ENCODE measurements around the gene IL1RAPL1.

Gene IL1RAPL1

DNA sequence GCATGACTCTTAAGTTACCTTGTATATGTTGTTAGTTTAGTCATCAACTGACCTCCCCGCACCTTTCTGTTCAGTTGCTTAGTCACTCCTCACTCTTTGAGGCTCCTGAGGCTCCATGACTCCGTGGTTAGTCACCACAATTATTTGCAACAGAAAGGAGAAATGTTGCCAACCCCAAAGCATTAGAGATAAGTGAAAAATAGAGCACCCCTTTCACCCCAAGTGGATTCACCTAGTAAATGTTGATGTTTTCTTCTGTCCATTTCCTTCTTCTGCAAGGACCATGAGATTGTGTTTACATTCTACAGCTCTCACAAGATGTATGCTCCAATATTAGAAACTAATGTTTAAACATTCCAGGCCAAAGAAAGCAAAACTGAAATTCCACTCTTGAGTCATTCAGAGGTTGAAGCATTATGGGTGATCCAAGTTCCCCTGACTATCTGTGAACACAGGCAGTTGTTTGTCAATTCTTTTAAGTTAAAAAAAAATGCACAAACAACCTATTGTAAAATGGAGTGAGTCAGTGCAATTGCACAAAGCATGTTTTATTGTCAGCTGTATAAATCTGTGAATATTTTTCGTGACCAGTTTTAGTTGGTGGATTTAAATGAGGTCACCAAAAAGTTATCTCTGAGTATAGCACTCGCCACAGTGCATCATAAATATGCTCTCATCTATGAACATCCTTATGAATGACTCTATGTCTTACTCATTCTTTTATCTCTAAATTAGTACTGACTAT lies 1075.7 kb downstream of the IL1RAPL1 start:
- no peak for DNase-seq

- no peak for DNase-seq
Observed at GRCh38 chrX:29665532-29665931, 1078.3 kb downstream of the IL1RAPL1 start.

DNA sequence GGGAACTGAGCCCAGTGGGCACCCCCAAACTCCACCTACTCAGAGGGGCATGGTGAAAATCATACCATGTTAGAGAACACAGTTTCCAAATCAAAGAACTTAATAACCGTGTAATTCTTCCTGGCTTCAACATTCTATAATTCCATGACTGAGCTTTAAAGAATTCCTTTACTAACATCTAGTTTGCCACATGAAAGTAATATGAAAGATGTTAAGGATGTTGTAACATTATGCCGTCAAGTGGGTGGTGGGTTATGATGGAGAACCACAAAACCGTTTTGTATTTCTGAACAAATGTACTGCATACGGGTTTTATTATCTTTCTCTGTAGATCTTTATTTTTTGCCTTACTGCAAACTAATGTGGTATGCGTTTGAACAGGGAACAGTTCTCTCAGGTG lies 1079.1 kb downstream of the IL1RAPL1 start:
- no peak for DNase-seq

GRCh38 chrX:29671421-29671820 lies 1084.2 kb downstream of the IL1RAPL1 start:
- DNase-seq: no peak

DNA sequence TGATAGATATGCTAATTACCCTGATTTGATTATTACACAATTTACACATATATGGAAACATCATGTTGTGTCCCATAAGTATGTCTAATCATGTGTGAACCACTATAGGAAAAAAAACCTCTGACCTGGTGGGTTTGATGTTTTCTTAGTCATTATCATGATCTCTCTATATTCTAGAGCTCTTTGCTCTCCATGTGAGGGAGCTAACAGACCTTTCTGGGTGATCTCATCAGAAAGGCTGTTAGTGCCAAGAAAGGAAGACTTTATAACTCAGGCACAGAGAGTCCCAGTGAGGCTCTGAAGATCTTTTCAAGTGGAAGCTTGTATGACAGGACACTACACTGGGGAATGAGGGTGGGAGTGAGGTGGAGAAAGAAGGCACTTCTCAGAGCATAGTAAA lies 1100.4 kb downstream of the IL1RAPL1 start:
- DNase-seq: no peak

DNA sequence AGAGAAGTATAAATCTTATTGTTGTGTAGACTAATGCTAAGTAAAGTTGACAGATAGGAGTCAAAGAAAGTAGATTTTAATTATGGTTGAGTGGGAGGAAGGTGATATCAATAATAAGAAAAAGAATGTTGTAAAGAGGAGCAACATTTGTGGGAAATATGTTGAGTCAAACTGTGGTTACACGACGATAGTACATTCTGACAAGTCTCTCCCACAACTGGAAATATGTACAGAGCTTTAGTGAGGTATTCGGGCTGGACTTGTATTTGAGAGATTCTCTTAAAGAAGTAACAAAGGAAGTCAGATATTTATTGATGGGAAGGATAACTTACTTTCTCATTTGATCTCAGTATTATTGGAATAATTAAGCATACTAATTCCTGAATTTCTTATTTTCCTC lies 1102.8 kb downstream of the IL1RAPL1 start:
- DNase-seq: no peak

DNA sequence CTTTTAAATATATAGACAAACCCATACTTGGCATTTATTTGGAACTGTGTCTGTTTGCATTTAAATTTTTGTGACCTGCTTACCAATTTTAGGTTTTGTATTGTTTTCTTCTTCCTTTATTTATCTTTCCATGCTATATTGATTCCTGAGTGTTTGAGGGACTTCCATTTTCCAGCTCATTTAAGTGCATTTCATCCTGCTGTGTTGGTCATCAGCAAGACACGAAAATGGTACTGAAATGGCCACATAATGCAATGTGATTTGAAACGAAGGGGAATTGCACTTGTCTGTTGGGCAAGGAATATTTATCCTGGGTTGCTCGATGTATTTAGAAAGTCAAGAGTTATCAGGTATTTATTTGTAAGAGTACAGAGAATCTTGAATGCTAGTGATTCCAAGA lies 1103.8 kb downstream of the IL1RAPL1 start:
- no peak for DNase-seq

GRCh38 chrX:29693912-29694311 lies 1106.7 kb downstream of the IL1RAPL1 start:
- DNase-seq: no peak

- DNase-seq: no peak
Observed at GRCh38 chrX:29699239-29699638, 1112.0 kb downstream of the IL1RAPL1 start.

DNA sequence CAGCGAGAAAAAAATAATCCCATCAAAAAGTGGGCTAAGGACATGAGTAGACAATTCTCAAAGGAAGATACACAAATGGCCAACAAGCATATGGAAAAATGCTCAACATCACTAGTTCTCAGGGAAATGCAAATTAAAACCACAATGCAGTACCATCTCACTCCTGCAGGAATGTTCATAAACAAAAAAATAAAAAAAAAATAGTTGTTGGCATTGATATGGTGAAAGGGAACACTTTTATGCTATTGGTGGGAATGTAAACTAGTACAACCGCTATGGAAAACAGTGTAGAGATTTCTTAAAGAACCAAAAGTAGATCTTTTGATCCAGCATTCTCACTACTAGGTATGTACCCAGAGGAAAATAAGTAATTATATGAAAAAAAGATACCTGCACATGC lies 1119.8 kb downstream of the IL1RAPL1 start:
- no peak for DNase-seq

DNA sequence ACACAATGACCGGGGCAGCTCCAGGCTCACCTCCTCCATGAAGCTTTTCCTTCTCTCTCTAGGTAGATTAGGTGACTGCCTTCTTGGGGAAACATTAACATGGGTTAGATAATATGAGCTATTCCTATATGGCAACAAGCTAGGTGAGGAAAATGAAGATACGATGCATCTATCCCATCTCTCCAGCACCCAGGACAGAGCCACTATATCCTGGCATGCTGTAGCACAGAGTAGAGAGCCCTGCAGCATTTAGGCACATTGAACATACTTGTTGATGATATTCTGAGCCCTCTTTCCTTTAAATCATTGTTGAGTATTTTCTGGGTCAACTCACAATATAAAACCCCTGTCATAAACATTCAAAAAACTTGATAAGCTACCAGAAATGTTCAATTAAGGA lies 1133.9 kb downstream of the IL1RAPL1 start:
- DNase-seq: no peak

DNA sequence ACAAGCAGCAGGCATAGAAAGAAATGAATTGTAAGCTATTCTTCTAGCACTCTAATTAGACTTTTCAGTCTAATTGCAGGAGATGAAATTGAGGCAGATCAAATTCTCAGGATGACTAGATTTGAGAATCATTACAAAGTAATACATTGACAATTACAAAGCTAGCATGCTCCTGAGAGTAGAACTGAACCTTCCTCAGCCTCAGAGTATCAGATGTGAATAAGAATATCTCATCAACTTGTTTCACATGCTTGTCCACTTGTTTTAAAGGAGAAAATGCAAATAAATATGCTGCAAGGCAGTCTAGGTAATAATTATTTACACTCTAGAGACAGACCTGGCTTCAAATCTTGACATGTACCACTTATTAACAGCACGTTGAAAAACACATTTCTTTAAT lies 1137.1 kb downstream of the IL1RAPL1 start:
- DNase-seq: no peak

GRCh38 chrX:29726811-29727210 lies 1139.6 kb downstream of the IL1RAPL1 start:
- no peak for DNase-seq

DNA sequence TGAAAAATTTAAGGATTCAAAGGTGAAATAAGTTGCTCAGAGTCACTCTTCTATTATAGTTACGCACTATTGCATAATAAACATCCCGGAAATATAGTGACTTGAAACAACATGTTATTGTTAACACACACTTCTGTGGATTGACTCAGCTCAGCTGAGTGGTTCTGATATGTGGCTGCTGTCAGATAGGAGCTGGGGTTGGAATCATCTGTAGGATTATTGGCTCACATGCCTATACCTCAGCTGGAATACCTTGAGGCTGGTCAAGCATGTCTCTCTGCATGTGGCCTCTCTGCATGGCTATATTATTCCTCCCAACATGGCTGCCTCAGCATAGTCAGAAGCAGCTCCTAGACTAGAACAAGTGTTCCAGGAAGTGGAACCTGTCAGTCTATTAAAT lies 1141.4 kb downstream of the IL1RAPL1 start:
- DNase-seq: no peak

- DNase-seq: no peak
Observed at GRCh38 chrX:29744966-29745365, 1157.7 kb downstream of the IL1RAPL1 start.

GRCh38 chrX:29746326-29746725 lies 1159.1 kb downstream of the IL1RAPL1 start:
- no peak for DNase-seq

GRCh38 chrX:29762006-29762405 lies 1174.8 kb downstream of the IL1RAPL1 start:
- DNase-seq: no peak

DNA sequence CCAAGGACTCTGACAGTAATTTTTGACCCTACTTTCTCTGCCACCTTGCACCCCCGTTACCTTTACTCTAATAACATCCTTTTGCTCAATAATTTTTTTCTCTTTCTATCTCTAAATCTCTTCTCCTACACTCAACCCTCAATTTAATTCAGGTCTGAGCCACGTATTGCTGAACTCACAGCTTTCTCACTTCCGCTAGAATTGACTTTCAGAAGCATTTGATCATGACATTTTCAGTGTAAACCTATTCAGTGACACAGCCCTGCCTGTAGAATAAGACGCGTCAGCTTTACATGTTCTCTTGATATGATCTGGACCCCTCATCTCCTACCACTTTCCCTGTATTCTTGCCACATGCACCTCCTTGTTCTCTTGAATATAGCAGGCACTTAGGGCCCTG lies 1188.6 kb downstream of the IL1RAPL1 start:
- DNase-seq: no peak

DNA sequence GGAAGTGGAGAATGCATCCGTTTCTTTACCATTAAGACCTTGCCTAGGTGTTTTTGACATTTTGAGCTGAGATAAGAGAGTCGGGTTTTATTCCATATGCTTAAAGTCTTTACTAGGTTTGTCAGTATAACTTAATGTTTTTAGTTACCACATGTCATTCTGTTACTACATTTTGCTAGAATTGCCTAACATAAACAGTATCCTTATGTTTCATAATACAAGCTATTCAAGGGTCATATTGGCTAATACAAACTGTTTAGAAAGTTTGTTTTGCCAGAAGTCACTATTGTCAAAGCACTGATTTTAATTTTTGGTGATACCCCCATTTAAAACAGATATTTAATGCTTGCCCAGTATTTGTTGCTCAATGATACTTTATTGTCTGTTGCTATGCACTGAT lies 1200.4 kb downstream of the IL1RAPL1 start:
- DNase-seq: no peak

- no peak for DNase-seq
Observed at GRCh38 chrX:29788991-29789699, 1201.9 kb downstream of the IL1RAPL1 start.

- no peak for DNase-seq
Observed at GRCh38 chrX:29792335-29792734, 1205.1 kb downstream of the IL1RAPL1 start.

DNA sequence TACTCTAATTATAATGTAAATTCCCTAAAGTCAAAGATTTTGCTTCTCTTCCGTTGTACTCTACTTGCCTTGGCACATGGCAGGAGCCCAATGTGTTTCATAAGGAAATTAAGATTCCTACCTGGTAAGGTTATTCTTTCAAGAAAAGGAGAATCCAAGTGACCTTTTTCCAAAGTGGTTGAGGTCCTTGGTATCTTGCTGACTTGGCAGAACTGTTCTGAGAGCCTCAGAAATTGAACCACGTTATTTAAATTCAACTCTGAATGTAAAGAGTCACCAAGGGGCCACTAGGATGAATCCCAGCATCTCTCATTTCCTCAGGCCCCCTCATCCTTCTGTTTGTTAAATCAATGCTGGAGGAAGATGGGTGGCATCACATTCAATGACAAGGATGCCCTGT lies 1209.9 kb downstream of the IL1RAPL1 start:
- DNase-seq: no peak

GRCh38 chrX:29798469-29798868 lies 1211.2 kb downstream of the IL1RAPL1 start:
- DNase-seq: no peak

DNA sequence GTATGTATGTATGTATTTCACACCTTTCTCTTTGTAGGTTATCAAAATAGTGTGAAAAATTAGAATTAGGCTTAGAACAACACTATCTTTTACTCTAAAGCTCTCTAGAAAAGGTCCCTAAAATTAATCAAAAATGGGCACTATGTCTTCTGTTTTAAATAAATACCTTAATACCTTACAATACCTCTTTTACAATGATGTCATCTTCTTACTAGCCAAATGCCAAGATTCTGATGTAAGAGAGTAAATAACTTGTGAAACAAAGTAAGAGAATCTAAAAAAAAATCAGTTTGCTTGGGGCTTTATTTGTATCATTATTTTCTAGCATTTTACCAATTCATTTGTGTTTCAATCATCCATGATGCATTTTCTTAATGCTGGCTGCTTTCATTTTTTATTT lies 1225.9 kb downstream of the IL1RAPL1 start:
- DNase-seq: no peak
